Liver (tissue), 9 donors: ENCODE data around the gene ADAM29. TPM values are rescaled to one million over a fixed set of nuclear protein-coding genes. Genes with fewer than 3 reads are reported as not detected.

Source experiments
- DNase-seq: peaks from one replicate; pipeline ENCODE4 v3.0.0-alpha.2; 2017; ENCODE audit warnings: low spot score
- H3K27ac ChIP-seq, 2 donors: one replicate each; pipeline ENCODE4 v1.7.0; 2013; ENCODE audit warnings: inconsistent platforms in 2 of 2, low read length in 2 of 2, control low read depth in 1 of 2, low read depth in 1 of 2, mild to moderate bottlenecking in 1 of 2
- H3K27me3 ChIP-seq, 4 donors: one replicate each; pipeline versions ENCODE4 v1.6.1 to v1.7.0; 2013; ENCODE audit warnings: low read length in 3 of 4, inconsistent platforms in 1 of 4, mild to moderate bottlenecking in 1 of 4, moderate library complexity in 1 of 4; ENCODE audit not compliant: control insufficient read depth in 4 of 4, insufficient read depth in 4 of 4
- H3K36me3 ChIP-seq, 4 donors: one replicate each; pipeline versions ENCODE4 v1.6.1 to v1.7.0; 2013; ENCODE audit warnings: low read length in 3 of 4, mild to moderate bottlenecking in 3 of 4, low read depth in 1 of 4, moderate library complexity in 1 of 4; ENCODE audit not compliant: control insufficient read depth in 4 of 4, insufficient read depth in 3 of 4
- H3K4me1 ChIP-seq, 4 donors: one replicate each; pipeline versions ENCODE4 v1.6.1 to v1.7.0; 2013; ENCODE audit warnings: low read length in 3 of 4, mild to moderate bottlenecking in 3 of 4, moderate library complexity in 1 of 4; ENCODE audit not compliant: control insufficient read depth in 4 of 4, insufficient read depth in 4 of 4
- H3K4me3 ChIP-seq, 3 donors: one replicate each; pipeline versions ENCODE4 v1.6.1 to v1.7.0; 2013; ENCODE audit warnings: low read length in 3 of 3, control low read depth in 1 of 3, low read depth in 1 of 3, mild to moderate bottlenecking in 1 of 3
- H3K9ac ChIP-seq, 2 donors: one replicate each; pipeline ENCODE4 v1.7.0; 2013; ENCODE audit warnings: low read length in 2 of 2, mild to moderate bottlenecking in 2 of 2, moderate library complexity in 2 of 2, control low read depth in 1 of 2, low read depth in 1 of 2
- H3K9me3 ChIP-seq, 4 donors: one replicate each; pipeline versions ENCODE4 v1.6.1 to v1.7.0; 2013; ENCODE audit warnings: low read length in 3 of 4; ENCODE audit not compliant: control insufficient read depth in 4 of 4
- ATF3 ChIP-seq: IDR thresholded peaks from 2 replicates; pipeline ENCODE4 v1.6.1; 2016; ENCODE audit warnings: antibody characterized with exemption
- EGR1 ChIP-seq, 2 donors: IDR thresholded peaks; 2 replicates each; pipeline ENCODE4 v1.6.1; 2016 to 2018; ENCODE audit warnings: antibody characterized with exemption in 2 of 2, low read depth in 2 of 2
- FOXA1 ChIP-seq: IDR thresholded peaks from 2 replicates; pipeline ENCODE4 v1.6.1; 2016; ENCODE audit warnings: antibody characterized with exemption
- GABPA ChIP-seq, 2 donors: IDR thresholded peaks in 1 of 2; conservative IDR thresholded peaks in 1 of 2; 2 replicates each; pipeline ENCODE4 v1.6.1; 2016; ENCODE audit warnings: antibody characterized with exemption in 2 of 2, mild to moderate bottlenecking in 1 of 2, moderate library complexity in 1 of 2
- HNF4A ChIP-seq, 2 donors: conservative IDR thresholded peaks; 2 replicates each; pipeline ENCODE4 v1.6.1; 2016; ENCODE audit warnings: antibody characterized with exemption in 2 of 2, mild to moderate bottlenecking in 2 of 2
- HNF4G ChIP-seq: IDR thresholded peaks from 2 replicates; pipeline ENCODE4 v1.6.1; 2016; ENCODE audit warnings: antibody characterized with exemption
- JUND ChIP-seq, 2 donors: IDR thresholded peaks; 2 replicates each; pipeline ENCODE4 v1.6.1; 2016; ENCODE audit warnings: antibody characterized with exemption in 2 of 2
- MAX ChIP-seq: IDR thresholded peaks from 2 replicates; pipeline ENCODE4 v1.6.1; 2016; ENCODE audit warnings: antibody characterized with exemption
- RAD21 ChIP-seq, 2 donors: IDR thresholded peaks; 2 replicates each; pipeline ENCODE4 v1.6.1; 2016; ENCODE audit warnings: antibody characterized with exemption in 2 of 2, mild to moderate bottlenecking in 2 of 2
- REST ChIP-seq: IDR thresholded peaks from 2 replicates; pipeline ENCODE4 v1.6.1; 2016; ENCODE audit warnings: antibody characterized with exemption, mild to moderate bottlenecking
- RXRA ChIP-seq, 2 donors: IDR thresholded peaks; 2 replicates each; pipeline ENCODE4 v1.6.1; 2017 to 2018; ENCODE audit warnings: antibody characterized with exemption in 2 of 2, mild to moderate bottlenecking in 1 of 2
- SP1 ChIP-seq: IDR thresholded peaks from 2 replicates; pipeline ENCODE4 v1.6.1; 2018; ENCODE audit warnings: antibody characterized with exemption, mild to moderate bottlenecking
- TAF1 ChIP-seq: conservative IDR thresholded peaks from 2 replicates; pipeline ENCODE4 v1.6.1; 2016; ENCODE audit warnings: antibody characterized with exemption, mild to moderate bottlenecking
- YY1 ChIP-seq: IDR thresholded peaks from 2 replicates; pipeline ENCODE4 v1.6.1; 2016; ENCODE audit warnings: antibody characterized with exemption, mild to moderate bottlenecking
- ZBTB33 ChIP-seq: IDR thresholded peaks from 2 replicates; pipeline ENCODE4 v1.6.1; 2016; ENCODE audit warnings: antibody characterized with exemption
- WGBS: extraction: QIAGEN DNeasy Blood & Tissue Kit; methylation state at CpG from one replicate; pipeline ENCODE4 v1.1.7; 2013; 5-methylcytosine and 5-hydroxymethylcytosine counted together
- polyA plus RNA-seq, 2 donors: library from polyadenylated mRNA; stranded (reverse) in 1 of 2; unstranded in 1 of 2; fragments of 200-250 nt in 1 of 2; fragments of >200 nt in 1 of 2; fragmentation: Nextera tagmentation in 1 of 2; extraction: Ambion mirVana in 1 of 2; gene quantifications; one replicate each; pipeline versions ENCODE4 v1.2.1 to v1.2.3, GENCODE V29; 2013 to 2015
- total RNA-seq, 2 donors: library from RNA; depleted of rRNA; stranded (reverse); fragments of >200 nt; gene quantifications; one replicate each; pipeline ENCODE4 v1.2.3, GENCODE V29; 2014
- donor health status: healthy.
- donor health status: healthy.
- donor health status: healthy.
- donor health status: healthy.
- donor health status: healthy.

The ADAM29 gene
- total and polyA plus RNA-seq, 4 donors = not detected

GRCh38 chr4:174880001-174880400 lies 38.2 kb upstream of the ADAM29 start:
- Histone ChIP-seq H3K27ac (no peak overlapping the region), H3K9ac (no peak overlapping the region), H3K36me3 (no peaks in the 10 kb centered on the region), H3K4me1 (no peaks in the 10 kb centered on the region), H3K9me3 (peaks cover 0 to 2% (median 0%) of the 10 kb centered on the region in 4 donors), H3K27me3 (no peaks in the 10 kb centered on the region), H3K4me3 (no peak overlapping the region)
- no peak for DNase-seq
- no peak for TF ChIP-seq REST
- TF ChIP-seq MAX = no peak
- TF ChIP-seq RXRA (IDR thresholded peaks at IDR 0.05) = no peak
- no peak for TF ChIP-seq HNF4A (conservative IDR thresholded peaks at IDR 0.05)
- TF ChIP-seq HNF4G = no peak
- no peak for TF ChIP-seq EGR1 (IDR thresholded peaks at IDR 0.05; ENCODE audit: low read depth in 2 of 2)
- TF ChIP-seq ZBTB33 = no peak
- no peak for TF ChIP-seq GABPA (IDR thresholded peaks at IDR 0.05 in 1 of 2, conservative IDR thresholded peaks at IDR 0.05 in 1 of 2)
- no peak for TF ChIP-seq FOXA1
- no peak for TF ChIP-seq SP1
- no peak for TF ChIP-seq RAD21 (IDR thresholded peaks at IDR 0.05)
- TF ChIP-seq TAF1 = no peak
- TF ChIP-seq ATF3 = no peak
- 74% methylated on average over 7 of the region's 7 CpGs for WGBS

GRCh38 chr4:174882317-174882992 lies 35.7 kb upstream of the ADAM29 start:
- Histone ChIP-seq H3K27me3 (no peaks in the 10 kb centered on the region), H3K9me3 (no peaks in the 10 kb centered on the region), H3K36me3 (no peaks in the 10 kb centered on the region), H3K27ac (no peak overlapping the region), H3K9ac (no peak overlapping the region), H3K4me1 (no peaks in the 10 kb centered on the region), H3K4me3 (no peak overlapping the region)
- TF ChIP-seq TAF1 (no peak), JUND (IDR thresholded peaks at IDR 0.05) (no peak), YY1 (no peak), MAX (no peak)
- DNase-seq = no peak
- WGBS = 63% methylated on average over 6 of the region's 6 CpGs
